DMS53 treated with DMSO at 0.1 percent for 48 hours (cell line): ENCODE measurements around the gene NKX6-2.
"Not testable (repeated sequence)": the region's sequence is repeated elsewhere in the genome, so short reads cannot be mapped to it uniquely, and the experiment has no call there.

ENCODE experiments used
- DNase-seq: peaks from one replicate; lab custom pipeline; 2025; ENCODE audit not compliant: unreplicated experiment; lab: John Stamatoyannopoulos, UW

NKX6-2 gene

GRCh38 chr10:132785723-132786475, at the start of gene NKX6-2:
TSS of gene NKX6-2 (minus strand) at chr10:132786147. CDS start at chr10:132785948, 199 bp downstream.
- no peak for DNase-seq

GRCh38 chr10:132834891-132835847, 49.2 kb upstream of the NKX6-2 start:
- DNase-seq, result no peak

- DNase-seq, result no peak
These were observed 48.4 kb upstream of the NKX6-2 start for GRCh38 chr10:132834311-132834761.

- no peak for DNase-seq
These were observed 47.6 kb upstream of the NKX6-2 start for GRCh38 chr10:132833421-132834111.

GRCh38 chr10:132832186-132832969, 46.4 kb upstream of the NKX6-2 start:
- DNase-seq, result no peak

- no peak for DNase-seq
These were observed 43.5 kb upstream of the NKX6-2 start for GRCh38 chr10:132829403-132829802.

GRCh38 chr10:132828681-132829080, 42.7 kb upstream of the NKX6-2 start:
- no peak for DNase-seq

- no peak for DNase-seq
These were observed 42.1 kb upstream of the NKX6-2 start for GRCh38 chr10:132827861-132828539.

- DNase-seq, result no peak
These were observed 41.5 kb upstream of the NKX6-2 start for GRCh38 chr10:132827423-132827789.

- no peak for DNase-seq
These were observed 40.8 kb upstream of the NKX6-2 start for GRCh38 chr10:132826524-132827422.

GRCh38 chr10:132825783-132826523, 40.0 kb upstream of the NKX6-2 start:
- DNase-seq, result not testable (repeated sequence)

GRCh38 chr10:132820056-132820455, 34.1 kb upstream of the NKX6-2 start:
- DNase-seq, result no peak

- no peak for DNase-seq
These were observed 31.8 kb upstream of the NKX6-2 start for GRCh38 chr10:132817701-132818211.

- DNase-seq, result no peak
These were observed 30.8 kb upstream of the NKX6-2 start for GRCh38 chr10:132816718-132817117.

- no peak for DNase-seq
These were observed 29.4 kb upstream of the NKX6-2 start for GRCh38 chr10:132815168-132815857.

- no peak for DNase-seq
These were observed 28.5 kb upstream of the NKX6-2 start for GRCh38 chr10:132814469-132814856.
